ENCODE results near the gene TMEM132D. TPM values are rescaled to one million over a fixed set of nuclear protein-coding genes. Genes with fewer than 3 reads are reported as not detected.

TMEM132D gene
- total and polyA plus RNA-seq, 2 donors from 2014 or later: 0.13 TPM; not detected in 1

DNA sequence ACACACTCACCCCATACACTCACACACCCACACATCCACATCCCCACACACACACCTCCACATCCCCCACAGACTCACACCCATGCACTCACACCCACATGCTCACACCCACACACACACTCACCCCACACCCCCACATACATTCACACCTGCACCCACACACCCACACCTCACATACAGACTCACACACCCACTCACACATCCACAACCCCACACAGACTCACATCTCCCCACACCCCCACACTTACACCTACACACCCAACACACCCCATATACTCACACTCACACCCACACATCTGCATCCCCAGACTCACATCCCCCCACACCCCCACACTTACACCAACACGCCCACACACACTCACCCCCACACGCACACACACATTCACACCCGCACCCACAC, 878.8 kb downstream of the TMEM132D start:
- no peak overlapping the region for H3K9ac ChIP-seq (ENCODE audit: low read length in 3 of 3)
- intact Hi-C loops (cut with DNase I): no loop called here
- no peaks in the 10 kb centered on the region for H3K4me1 ChIP-seq (ENCODE audit: control insufficient read depth in 2 of 3, insufficient read depth in 2 of 3, low read depth in 1 of 3, low read length in 3 of 3)
- DNase-seq (no peak), FAIRE-seq (no peak)
- TF ChIP-seq, protein P1, sequence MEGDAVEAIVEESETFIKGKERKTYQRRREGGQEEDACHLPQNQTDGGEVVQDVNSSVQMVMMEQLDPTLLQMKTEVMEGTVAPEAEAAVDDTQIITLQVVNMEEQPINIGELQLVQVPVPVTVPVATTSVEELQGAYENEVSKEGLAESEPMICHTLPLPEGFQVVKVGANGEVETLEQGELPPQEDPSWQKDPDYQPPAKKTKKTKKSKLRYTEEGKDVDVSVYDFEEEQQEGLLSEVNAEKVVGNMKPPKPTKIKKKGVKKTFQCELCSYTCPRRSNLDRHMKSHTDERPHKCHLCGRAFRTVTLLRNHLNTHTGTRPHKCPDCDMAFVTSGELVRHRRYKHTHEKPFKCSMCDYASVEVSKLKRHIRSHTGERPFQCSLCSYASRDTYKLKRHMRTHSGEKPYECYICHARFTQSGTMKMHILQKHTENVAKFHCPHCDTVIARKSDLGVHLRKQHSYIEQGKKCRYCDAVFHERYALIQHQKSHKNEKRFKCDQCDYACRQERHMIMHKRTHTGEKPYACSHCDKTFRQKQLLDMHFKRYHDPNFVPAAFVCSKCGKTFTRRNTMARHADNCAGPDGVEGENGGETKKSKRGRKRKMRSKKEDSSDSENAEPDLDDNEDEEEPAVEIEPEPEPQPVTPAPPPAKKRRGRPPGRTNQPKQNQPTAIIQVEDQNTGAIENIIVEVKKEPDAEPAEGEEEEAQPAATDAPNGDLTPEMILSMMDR (IDR thresholded peaks at IDR 0.05; ENCODE audit: borderline replicate concordance, extremely low read depth, insufficient read depth): no peak
- no peaks in the 10 kb centered on the region for H3K36me3 ChIP-seq (ENCODE audit: control insufficient read depth in 2 of 3, insufficient read depth in 3 of 3, low read length in 3 of 3)
- no peaks in the 10 kb centered on the region for H3K27me3 ChIP-seq (ENCODE audit: control insufficient read depth, insufficient read depth, low read length)
- no peak overlapping the region for H3K27ac ChIP-seq (ENCODE audit: low read depth in 2 of 2, low read length in 2 of 2)
- peaks cover 0 to 5% (median 4%) of the 10 kb centered on the region in 3 donors for H3K9me3 ChIP-seq (ENCODE audit: control insufficient read depth in 2 of 3, insufficient read depth in 1 of 3, low read length in 3 of 3)
- H3K4me3 ChIP-seq (ENCODE audit: low read length in 3 of 3): no peak overlapping the region

Measured in kidney (tissue), 14 donors.